Measurements from ENCODE around the gene HPSE2.

The HPSE2 gene

DNA sequence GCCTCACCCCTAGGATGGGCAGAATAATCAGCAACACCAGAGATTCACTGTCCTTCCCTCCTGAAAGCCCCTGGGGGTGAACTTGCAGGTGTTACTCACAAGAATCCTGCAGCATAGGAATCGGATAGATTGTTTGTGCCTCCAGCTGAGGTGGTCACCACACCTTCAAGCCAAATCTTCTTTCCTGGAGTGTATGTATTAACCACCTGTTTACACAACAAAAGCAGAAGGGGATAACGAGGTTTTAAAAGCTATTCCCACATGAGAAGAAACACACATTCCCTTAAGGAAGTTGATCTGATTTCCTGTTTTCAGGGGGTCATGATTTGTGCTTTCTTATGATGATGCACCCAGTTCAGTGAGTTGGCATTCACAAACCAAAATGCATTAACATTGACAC lies 615.1 kb downstream of the HPSE2 start:
- no peak for DNase-seq (ENCODE audit: low spot score)

DNA sequence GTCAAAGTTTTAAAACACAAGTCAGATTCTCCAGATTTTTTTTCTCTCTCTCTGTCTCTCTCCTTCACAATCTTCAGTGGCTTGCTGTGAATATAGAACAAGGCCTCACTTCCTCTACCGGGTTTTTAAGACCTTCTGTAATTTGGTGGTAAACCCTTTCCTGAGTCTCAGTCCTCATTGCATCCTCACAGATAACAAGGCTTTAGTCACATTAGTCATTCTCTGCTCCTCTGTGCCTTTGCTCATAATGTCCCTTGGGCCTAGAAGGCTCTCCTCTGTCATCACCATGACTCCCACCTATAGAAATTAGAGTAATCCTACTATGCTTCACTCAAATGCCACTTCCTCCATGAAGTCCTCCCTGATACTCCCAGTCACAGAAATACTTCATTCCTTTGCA lies 616.2 kb downstream of the HPSE2 start:
- DNase-seq (ENCODE audit: low spot score): no peak

DNA sequence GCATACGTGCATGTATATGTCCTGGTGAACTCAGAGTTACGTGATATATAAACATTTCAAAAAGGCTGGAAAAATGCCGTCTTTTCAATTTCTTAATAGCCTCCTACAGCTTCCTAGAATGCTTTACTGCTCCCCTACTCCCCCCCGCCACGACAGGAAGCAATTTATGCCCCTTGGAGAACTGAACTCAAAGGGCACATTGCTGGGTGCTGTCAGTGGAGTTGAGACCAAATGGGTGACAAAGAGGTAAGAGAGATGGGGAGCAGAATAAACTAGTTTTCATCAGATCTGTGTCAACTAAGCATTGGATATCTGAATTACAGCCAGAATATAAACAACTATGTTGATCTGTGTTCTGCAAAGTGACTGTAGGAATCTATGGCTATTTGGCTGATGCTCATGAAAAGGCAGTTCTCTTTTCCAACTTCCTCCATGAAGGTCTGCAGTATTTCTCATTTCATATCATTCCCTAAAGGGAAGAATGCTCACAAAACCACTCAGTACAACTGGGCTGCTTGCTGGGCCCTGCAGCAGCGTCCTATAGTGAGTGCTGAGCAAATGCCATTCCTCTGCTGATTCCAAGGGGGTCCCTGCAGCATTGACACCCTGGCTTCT lies 617.6 kb downstream of the HPSE2 start:
- no peak for DNase-seq (ENCODE audit: low spot score)

DNA sequence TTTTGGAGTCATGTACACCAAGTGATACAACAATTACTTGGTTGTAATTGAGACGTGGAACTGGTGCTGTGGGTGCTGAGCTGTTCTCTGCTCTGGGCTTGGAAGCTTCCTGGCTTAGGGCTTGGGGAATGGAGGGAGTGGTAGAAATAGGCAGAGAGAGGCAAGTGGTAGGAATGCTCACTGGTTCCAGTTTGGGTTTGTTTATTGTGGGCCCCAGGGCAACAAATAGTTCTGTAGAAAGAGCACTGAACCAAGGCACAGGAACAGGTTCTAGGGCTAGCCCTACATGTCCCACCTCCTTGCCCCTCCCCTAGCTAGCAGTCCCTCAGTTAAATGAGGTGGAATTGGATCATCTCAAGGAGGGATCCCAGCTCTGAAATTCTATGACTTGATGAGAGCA lies 622.2 kb downstream of the HPSE2 start:
- DNase-seq (ENCODE audit: low spot score): no peak

DNA sequence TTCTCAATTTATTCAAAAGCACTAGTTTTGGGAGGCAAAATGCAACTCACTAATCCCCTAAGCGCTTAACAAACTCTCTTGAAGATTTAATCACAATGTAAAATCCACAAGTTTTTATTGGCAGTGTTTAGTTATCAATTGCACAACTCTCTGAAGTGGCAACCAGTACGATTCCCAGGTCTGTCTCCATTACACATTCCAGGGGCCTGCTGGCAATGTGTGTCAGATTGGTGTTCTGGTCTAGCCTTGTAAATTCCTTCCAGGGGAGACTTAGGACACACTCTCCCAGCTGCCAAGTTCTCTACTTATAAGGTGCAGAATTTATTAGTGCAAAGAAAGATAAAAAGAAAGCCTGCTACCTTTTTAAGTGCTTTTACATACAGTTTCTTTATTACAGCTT lies 624.2 kb downstream of the HPSE2 start:
- DNase-seq (ENCODE audit: low spot score): no peak

DNA sequence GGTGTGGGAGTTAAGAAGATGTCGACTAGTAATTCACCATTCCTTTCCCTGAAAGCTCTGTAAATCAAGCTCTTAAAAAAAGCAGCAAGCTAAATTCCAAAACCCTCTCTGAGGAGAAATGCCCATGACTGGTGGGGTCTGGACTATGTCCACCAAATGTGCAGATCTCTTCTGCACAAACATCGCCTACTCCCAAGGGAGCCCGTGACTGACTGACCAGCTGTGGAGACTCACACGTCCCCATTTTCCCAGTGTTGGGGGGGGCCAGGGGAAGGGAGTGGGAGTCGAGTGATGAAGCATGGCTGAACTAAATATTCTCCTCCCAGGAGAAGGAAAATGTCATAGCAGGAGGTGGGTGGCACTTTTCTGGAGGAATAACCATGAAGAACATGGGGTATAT lies 624.8 kb downstream of the HPSE2 start:
- no peak for DNase-seq (ENCODE audit: low spot score)

DNA sequence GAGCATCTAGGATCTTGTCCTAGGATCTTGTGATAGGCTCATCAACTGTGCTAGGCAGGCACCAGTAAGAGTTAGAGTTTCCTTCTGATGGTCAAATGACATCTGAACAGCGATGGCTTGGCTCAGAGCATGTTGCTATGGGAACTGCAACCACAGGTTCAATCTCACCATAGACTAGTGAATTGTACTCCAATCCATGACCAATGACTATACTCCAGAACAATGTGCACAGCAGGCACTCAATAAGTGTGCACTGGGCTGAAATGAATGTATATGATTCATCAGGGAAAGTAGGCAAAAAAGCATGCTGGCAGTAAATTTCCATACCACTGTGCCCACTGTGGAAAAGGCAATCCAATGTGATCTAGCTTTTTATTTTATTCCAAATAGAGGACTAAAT lies 625.4 kb downstream of the HPSE2 start:
- DNase-seq (ENCODE audit: low spot score): no peak

DNA sequence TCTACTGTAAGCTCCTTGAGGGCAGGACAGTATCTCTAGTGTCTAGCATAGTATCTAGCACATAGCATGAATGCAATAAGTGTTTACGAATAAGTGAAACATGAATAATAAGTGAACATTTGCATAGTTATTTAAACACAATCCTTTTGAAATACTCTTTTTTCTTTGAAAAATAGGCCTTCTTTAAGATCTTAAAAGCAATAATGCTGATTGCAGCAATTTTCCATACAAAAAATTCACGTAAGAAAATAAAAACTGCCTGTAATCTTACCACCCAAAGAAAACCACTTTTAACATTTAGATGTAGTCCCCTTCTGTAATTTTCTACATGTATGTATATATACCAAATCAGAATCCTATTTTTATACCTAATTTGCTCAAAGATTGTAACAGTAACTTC lies 626.4 kb downstream of the HPSE2 start:
- no peak for DNase-seq (ENCODE audit: low spot score)

DNA sequence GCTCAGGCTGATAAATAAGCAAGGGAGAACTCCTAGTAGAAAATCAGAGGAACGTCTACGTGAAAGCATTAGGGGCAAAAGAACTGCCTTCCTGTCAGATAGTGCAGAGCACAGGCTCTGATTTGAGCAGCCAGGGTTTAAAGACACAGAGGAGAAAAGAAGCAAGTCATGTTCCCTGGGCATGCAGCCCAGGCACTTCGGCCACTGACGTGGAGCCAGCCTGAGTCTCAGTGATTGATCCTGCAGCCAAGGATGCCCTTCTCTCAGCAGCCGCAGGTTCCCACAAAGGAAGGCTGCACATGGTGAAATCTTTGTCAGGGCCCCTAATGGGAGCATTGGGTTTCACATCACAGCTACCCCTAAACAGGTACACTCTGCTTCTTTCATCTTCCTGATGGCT lies 627.2 kb downstream of the HPSE2 start:
- no peak for DNase-seq (ENCODE audit: low spot score)

DNA sequence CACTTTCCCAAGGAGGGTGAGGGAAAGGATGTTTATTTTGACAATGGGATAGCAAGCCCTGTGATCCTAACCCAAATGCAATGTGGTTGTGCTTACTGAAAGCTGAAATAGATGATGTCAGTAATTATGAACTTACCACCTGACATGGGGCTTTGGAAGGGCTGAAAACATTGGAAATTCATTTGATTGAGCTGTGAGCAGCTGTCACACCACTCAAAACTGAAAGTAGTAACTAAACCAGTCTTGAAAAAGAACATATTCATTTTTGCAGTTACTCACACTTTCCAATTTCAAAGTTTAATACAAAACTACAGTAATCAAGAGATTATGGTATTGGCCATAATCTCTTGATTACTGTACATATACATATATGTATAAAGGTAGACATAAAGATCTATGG lies 633.4 kb downstream of the HPSE2 start:
- no peak for DNase-seq (ENCODE audit: low spot score)

DNA sequence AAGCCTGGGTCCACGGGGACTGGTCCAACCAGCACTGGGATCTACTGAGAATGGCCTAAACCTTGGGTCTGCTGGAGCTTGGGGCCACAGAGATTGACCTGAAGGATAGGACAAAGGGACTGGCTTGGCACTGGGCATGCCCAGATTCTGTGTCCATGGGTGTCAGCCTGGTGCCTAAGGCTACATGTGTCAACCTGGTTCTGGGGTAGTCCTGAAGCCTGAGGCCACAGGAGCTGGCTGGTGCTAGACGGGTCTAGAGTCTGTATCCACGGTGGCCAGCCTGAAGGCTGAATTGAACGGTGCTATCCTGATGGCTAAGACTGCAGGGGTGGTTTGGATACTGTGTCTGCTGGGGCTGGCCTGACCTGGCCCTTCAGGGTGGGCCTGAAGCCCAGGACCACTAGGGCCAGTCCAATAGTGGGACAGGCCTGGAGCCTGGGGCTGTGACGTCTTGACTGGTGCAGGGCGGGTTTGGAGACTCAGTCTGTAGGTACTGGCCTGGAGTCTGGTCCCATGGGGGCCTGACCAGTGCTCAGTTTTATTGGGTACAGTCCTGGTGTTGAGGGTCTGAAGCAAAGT lies 636.5 kb downstream of the HPSE2 start:
- no peak for DNase-seq (ENCODE audit: low spot score)

DNA sequence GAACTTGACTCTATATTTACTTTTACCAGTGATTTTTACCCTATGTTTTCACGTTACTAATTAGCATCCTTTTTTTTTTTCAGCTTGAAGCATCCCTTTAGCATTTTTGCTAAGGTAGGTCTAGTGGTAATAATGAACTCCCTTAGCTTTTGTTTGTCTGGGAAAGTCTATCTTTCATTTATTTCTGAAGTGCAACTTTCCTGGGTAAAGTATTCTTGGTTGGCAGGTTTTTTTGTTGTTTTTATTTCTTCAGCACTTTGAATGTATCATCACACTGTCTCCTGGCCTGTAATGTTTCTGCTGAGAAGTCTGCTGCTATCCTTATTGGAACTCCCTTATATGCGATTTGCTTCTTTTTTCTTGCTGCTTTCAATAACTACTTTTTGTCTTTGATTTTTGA lies 639.2 kb downstream of the HPSE2 start:
- DNase-seq (ENCODE audit: low spot score): no peak

DNA sequence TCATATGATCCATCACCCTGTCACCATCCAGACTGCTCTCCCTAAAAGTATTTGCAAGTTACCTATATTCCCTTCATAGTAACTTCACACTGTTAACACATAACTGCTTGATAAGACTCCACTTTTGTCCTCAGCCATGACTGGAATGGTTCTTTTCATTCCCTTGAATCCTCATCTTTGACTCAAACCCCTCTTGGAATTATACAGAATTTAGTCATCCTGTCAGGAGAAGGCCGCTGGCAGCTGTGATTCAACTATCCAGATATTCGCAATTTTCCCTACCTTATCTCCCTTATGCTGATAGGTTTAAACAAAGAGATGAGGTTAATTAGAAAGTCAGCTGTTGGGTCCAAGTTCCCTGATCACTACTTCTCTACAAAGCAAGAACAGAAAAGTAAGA lies 646.0 kb downstream of the HPSE2 start:
- DNase-seq (ENCODE audit: low spot score): no peak

DNA sequence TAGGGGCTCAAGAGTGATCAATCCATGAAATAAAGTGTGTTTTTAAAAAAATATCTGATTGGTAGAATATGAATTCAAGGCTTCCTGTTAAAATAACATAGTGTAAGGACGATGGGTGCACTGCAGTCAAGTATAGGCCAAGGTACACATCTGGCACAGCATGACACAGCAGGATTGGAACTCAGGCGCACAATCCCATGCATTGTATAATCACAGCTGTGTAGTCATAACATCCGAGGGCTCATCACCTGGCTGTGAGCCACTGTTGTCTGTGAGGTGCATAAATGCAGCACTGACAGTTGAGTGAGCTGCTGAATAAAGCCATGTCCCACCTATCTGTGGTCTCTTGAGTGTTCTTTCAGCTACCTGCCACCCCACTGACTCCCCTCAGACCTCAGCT lies 646.6 kb downstream of the HPSE2 start:
- DNase-seq (ENCODE audit: low spot score): no peak

DNA sequence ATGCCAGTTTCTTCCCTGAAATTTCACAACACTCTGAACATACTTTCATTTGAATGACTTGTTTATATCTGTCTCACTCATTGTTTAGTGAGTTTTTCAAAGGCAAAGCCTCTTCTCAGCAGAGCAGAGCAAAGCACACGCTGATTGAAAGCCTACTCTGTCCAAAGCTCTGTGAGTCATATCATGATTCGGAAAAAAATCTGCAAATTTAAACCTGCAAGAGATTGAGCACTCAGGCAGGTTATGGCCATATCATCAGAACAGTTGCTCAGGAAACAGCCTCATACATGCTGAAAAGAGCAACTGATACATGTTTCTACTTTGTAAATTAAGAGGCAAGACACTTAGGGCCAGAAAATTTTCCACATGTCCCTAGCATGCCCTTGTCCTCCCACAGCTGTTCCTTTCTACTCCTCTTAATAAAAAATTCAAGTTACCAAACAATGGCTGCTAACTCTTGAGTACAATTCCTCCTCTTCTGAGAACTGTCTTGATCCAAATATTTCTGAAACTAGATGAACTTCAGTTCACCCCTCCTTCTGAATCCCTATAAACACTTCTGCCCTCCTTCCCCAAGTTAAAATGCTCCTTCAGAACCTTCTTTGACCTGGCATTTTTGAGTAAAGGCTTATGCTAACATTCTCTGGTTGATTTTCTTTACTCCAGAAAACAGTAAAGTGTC lies 648.4 kb downstream of the HPSE2 start:
- DNase-seq (ENCODE audit: low spot score): no peak

DNA sequence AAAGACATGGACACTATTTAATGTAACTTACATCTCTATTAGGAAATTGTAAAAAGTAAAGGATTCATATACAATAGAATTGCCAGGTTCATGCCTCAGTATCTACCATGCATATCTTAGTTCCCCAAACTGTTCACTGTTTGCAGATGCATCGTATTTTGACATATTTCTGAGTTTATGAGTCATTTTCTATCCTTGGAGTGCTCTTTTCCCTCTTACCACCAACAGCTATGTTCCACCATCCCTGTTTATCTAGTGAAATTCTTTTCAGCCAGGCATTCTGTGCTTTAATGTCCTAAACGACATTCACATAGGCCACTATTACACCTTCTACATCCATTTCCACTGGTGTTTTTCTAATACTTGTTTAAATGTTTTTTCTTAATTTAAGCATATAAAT lies 649.6 kb downstream of the HPSE2 start:
- no peak for DNase-seq (ENCODE audit: low spot score)

DNA sequence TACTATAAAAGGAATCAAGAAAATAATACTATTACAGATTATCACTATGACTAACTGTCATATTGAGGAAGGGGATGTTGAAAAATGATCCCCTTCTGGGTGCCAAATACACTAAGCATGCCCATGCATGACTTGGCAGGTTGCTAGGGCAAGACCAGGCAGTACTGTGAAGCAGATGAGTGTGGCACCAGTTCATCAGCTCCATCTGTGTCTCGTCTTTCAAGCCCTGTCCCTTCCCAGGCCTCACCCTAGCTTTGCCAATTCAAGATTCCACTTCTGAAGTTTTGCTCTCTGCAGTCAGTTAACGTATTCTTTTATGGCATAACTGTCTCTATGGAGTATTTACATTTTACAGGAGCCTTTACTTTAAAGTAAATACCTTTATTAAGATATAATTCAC lies 653.3 kb downstream of the HPSE2 start:
- no peak for DNase-seq (ENCODE audit: low spot score)

DNA sequence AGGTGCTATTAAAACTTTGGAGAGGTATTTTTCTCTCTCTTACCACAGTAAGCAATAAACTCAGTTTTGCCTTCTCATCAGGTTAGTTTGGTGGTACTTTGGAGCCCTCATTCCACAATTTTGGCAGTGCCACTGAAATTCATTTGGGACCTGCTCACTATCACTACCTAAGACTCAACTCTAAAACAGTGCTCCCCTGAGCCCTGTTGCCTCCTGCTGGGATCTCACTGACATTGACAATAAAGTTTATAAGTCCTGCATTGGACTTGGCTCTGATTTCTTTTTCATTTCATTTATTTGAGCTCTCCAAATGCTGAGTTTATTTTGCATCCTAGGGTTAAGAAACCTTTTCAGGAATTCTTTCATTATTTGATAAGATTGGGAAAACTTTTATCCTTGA lies 658.1 kb downstream of the HPSE2 start:
- DNase-seq (ENCODE audit: low spot score): no peak

DNA sequence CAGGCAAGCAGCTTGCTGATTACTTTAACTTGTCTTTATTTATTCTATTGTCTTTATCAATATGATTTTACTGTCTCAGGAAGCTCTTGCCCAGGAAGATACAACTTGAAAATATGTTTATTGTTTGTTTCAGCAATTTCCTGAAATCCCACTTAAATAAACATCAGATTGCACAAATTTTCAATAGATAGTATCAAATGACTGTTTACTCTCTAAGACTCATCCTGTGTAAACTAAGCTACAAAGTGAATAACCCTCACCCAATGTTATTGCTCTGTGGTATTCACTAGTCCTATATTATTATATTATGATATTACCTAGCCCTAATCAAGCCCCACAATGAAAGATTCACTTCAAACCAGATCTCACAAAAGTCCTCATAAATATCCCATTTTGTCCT lies 658.5 kb downstream of the HPSE2 start:
- DNase-seq (ENCODE audit: low spot score): no peak

DNA sequence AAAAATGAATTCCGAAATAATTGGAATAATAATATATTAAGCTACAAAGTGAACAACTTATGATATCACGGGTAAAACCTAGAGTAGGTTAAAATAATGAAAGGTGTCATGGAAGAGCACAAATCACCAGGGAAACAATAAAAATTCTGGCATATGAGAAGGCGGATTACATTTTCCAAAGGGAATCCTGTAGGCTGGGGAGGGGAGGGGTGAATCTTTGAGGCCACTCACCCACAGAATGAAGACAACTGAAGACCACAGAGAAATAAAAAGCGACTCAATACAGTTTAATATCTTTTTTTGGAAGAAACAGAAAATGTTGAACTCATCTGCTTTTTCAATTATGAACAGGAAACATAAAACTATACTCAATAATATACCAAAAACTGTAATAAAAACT lies 659.6 kb downstream of the HPSE2 start:
- DNase-seq (ENCODE audit: low spot score): no peak

DNA sequence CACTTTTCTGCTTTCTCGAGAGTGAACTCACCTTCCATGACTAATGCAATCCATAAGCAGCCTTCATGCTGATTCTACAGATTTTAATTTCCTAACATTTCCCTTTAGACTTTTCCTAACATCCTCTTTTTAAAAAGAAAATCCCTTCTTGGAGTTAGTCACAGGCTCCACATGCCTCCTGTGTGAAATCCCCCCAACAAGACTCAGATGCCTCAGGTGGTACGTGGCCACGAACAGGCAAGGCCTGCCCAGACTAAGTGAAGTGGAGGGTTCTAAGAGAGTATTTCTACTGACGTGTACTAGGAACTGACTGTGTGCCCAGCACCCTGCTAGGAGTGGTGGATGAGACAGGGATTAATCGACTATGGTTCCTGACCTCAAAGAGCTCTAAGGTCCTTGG lies 663.1 kb downstream of the HPSE2 start:
- DNase-seq (ENCODE audit: low spot score): no peak

DNA sequence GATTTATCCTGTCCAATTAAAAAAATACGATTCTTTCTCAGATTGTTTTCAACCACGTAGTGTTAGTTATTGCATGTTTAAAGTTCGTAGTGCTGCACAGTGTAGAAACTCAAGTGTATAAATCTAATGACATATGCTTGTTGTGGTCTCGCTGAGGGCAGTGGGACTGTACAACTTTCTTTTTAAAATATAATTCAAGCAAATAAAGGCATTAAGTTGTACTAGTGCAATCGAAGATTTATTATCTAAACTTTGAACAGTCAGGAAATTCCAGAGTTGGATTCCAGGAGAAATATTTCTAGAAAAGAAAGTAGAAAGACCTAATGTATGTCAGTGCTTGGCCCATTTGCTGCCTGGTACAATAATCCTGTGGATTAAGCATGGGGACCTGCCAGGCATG lies 664.8 kb downstream of the HPSE2 start:
- DNase-seq (ENCODE audit: low spot score): no peak

DNA sequence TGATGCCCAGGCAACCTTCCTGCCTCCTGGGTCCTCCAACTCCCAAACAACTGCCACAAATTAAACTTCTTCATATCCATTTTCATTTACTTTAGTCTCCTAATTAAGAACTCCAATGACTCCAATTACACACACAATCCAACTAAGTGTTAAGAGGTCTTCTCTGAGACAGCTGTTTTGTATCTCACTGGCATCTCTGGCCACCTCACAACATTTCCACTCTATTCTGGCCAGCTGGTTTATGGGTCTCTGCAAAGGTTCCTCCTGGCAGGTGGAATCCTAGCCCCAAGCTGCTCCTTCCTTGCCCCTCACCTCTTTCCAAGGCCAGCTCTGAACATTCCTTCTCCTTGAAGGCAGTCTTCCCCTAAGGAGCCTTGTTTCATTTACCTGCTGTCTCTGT lies 665.8 kb downstream of the HPSE2 start:
- no peak for DNase-seq (ENCODE audit: low spot score)

DNA sequence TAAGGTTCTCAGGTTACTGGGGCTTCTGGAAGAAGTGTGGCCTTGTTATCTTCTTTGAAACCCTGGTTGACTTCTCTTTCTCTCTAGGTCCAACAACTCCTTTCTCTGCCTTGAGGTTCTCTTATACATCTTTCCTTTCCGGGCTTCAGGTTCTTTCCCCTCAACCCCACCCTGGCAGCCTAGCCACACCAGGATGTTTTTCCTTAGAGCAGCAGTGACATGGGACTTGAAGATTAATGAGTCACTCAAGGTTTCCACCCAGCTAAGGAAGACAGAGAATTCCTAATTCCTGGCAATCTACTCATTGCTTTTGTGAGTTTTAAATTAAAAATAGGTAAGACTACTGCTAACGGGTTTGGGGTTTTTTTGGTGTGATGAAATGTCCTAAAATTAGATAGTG lies 667.1 kb downstream of the HPSE2 start:
- DNase-seq (ENCODE audit: low spot score): no peak

Data from cerebellar cortex (tissue), 1 donor.